Stimulated activated CD4-positive, alpha-beta T cell treated with anti-CD3 and anti-CD28 coated beads, Interleukin-4, amount 100 ng/mL, for 24 hours (primary cell): ENCODE data around the gene EED.
"Not testable (repeated sequence)": the region's sequence is repeated elsewhere in the genome, so short reads cannot be mapped to it uniquely, and the experiment has no call there.

Experiments used
- DNase-seq: peaks from one replicate; pipeline ENCODE4 v3.0.0-alpha.2; 2020

EED gene

DNA sequence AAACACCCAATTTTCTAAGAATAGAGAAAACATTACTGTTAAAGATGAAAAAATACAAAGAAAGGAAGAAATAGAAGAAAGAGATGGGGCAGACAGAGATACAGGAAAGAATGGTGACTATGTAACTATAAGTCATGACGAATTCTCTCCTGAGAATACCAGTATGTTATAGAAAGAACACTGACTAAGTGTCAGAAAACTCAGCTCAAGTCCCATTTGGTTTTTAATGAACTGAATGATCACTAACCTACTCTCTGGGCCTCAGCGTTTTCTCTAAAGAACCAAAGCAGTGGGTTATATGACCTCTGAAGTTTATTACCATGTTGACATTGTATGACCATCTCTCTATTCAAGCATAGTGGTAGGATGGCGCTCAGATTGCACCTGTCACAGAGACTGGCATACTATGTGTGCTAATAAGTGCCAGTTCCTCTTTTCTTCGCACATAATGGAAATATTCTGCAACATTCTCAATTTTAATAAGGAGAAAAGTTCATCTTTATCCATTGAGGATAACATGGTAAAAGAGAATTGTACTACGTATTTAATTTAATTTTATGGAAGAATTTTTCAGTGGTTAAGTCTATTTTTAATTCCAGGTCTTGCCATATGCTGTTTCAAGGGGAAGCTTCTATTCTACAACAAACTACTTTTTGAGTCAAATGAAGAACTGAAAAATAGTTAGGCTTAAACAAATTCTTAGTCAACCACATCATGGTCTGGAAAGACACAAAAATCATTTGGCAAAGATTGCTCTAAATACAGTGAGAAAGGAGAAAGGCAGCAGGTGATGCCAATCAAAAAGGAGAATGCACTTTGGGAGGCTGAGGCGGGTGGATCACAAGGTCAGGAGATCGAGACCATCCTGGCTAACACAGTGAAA lies 25.0 kb upstream of the EED start:
- DNase-seq, result peak; percentile 25

DNA sequence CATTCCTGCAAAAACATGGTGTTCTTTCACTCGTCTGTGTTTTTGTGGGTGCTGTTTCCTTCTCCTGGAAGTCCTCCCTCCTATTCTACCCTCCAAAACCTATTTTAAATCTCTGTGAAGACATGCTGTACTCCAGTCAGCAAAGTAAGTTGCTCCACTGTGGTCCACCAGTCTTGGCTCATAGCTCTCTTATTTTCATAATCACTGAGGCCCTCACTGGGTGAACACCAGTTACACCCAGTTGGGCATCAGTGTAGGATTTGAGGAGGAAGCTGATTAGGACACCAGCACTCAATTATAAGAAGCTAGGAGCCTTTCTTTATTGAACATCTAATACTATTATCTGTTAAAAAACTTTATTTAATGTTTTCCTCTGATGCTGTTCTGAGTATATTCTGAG lies 23.9 kb upstream of the EED start:
- no peak for DNase-seq

DNA sequence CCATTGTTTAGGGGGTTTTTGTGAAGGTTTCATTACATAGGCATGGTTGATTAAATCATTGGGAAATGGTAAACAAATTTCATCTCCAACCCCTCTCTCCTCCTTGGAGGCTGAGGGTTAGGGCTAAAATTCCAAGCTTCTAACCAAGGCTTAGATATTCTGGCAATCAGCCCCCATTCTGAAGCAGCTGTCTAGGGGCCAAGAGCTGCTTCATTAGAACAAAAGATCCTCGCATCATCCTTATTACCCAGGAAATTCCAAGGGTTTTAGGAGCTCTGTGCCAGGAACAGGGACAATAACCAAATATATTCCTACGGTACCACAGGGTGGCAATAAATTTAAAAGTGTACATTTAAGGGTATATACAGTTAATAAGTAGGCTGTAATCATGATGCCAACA lies 22.5 kb upstream of the EED start:
- no peak for DNase-seq

DNA sequence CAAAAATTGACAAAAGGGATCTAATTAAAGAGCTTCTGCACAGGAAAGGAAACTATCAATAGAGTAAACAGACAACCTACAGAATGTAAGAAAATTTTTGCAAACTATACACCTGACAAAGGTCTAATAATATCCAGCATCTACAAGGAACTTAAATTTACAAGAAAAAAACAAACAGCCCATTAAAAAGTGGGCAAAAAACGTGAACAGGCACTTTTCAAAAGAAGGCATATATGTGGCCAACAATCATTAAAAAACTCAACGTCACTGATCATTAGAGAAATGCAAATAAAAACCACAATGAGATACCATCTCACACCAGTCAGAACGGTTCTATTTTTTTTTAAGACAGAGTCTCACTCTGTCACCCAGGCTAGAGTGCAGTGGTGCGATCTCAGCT lies 20.0 kb upstream of the EED start:
- not testable (repeated sequence) for DNase-seq

DNA sequence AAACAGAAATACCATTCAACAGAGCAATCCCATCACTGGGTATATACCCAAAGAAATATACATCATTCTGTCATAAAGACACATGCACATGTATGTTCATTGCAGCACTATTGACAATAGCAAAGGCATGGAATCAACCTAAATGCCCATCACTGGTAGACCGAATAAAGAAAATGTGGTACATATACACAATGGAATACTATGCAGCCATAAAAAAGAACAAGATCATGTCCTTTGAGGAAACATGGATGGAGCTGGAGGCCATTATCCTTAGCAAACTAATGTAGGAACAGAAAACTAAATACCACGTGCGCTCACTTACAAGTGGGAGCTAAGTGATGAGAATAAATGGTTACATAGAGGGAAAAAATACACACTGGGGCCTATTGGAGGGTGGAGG lies 19.2 kb upstream of the EED start:
- DNase-seq, result not testable (repeated sequence)

DNA sequence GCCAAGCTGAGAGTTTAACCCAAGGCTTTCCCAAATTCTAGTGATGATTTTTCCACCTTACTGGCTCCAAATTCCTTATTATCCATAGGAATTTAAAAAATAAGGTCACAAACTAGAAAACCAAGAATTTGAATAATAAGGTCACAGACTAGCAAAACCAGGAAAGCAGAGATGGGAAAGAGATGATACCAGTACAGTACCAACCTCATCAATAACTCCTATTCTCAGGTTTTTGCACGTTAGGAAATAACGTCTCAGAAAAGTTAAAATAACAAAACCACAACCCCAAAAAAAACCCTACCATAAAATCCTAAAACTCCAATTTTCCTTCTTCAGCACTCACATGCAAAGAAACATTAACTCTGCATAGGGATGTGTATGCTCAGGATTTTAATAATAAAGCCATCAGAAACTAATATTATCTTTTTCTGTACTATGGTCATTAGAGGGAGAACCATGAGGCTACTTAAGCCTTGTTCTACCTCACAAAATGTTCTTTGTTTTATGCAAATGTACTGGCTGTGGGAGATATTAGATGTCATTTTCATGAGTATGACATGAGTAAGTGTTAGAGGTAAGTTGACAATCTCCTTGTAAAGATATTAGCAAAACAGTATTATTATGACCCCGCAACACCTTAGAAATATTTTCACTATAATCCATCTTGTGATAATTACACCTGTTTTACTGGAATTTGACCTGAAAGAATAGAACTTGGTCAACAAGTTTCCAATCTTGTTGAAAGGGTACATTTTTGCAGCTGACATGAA lies 16.1 kb upstream of the EED start:
- DNase-seq, result no peak

DNA sequence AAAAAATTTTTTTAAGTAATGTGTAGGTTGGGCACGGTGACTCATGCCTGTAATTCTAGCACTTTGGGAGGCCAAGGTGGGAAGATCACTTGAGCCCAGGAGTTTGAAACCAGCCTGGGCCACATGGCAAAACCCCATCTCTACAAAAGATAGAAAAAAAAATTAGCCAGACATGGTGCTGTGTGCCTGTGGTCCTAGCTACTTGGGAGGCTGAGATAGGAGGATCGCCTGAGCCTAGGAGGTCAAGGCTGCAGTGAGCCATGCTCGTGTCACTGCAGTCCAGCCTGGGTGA lies 15.6 kb upstream of the EED start:
- peak; percentile 71 for DNase-seq

DNA sequence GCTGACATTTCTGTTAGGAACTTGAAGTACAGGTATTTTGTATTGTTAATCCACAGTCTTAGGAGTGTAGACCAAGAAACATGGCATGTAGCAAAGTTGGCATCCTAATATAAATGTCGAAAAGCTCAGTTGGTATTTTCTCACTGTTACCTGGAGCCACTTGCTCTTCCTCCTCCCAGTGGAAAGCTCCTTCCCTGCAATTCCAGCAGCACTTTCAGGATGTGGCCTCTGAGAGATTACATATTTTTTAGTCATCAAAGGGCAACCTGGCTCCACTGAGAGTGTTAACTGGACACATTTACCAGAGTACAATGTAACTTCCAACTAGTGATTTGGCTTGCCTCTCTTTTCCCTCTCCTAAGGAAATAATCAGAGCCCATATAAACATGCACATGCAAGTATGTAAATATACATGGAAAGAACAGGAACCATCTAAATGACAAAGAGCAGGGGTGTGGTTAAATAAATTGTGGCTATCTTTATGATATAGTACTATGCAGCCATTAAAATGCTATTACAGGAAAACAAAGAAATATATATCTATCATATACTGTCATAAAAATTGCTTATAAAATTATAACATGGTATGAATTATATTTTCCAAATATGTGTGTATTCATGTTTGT lies 14.3 kb upstream of the EED start:
- DNase-seq, result no peak

DNA sequence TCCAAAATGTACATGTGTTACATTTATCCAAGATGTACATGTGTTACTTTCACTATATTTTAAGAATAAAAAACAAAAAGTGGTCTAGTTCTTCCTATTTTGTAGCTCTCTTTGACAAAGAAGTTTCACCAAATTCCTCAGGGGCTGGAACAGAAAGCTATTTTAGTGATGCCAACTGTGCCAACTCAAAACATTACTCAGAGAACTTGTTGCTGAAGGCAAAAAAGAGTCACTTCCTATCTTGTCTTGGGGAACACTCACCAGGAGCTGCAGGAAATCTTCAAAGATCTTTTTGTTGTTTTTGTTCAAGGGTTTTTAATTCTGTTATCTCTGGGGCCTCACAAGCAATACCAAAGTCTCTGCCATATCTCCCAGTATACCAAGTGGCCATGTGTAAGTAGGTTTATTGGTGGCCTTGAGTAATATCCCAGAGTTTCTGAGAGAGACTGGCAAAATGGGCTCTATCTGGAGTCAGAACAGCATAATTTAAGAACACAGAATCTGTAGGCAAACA lies 13.6 kb upstream of the EED start:
- no peak for DNase-seq

DNA sequence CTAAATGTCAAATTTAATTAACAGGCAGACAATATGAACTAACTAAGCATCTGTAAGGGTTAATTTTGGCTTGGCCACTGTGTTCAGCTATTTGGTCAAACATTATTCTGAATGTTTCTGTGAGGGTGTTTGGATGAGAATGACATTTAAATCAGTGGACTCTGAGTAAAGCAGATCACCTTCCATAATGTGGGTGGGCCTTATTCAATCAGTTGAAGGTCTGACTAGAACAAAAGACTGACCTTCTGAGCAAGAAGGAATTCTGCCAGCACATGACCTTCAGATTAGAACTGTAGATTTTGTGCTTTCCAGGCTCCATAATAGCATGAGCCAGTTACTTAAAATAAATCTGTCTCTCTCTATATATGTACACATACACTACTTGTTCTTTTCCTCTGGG lies 12.0 kb upstream of the EED start:
- no peak for DNase-seq

DNA sequence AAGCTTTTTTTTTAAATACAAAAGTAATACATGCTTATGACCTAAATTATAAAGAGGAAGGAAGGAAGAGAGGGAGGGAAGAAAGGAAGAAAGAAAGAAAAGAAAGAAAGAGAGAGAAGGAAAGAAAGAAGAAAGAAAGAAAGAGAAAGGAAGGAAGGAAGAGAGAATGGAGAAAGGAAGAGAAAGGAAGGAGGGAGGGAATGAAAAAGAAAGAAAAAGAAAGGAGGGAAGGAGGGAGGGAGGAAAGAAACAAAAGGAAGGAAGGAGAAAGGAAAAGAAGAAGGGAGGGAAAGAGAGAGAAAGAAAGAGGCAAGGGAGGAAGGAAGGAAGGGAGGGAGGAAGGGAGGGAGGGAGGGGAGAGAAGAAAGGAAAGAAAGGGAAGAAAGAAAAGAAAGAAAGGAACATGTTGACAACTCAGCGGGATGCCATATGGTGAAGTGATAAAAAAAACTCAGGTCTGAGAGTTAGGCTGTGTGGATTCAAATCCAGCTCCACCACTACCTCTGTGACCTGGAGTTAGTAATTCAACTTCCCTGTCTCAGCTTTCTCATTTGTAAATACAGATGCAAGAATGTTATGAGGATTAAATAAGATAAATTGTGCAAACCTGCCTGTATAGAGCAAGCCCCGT lies 9.6 kb upstream of the EED start:
- DNase-seq, result no peak

DNA sequence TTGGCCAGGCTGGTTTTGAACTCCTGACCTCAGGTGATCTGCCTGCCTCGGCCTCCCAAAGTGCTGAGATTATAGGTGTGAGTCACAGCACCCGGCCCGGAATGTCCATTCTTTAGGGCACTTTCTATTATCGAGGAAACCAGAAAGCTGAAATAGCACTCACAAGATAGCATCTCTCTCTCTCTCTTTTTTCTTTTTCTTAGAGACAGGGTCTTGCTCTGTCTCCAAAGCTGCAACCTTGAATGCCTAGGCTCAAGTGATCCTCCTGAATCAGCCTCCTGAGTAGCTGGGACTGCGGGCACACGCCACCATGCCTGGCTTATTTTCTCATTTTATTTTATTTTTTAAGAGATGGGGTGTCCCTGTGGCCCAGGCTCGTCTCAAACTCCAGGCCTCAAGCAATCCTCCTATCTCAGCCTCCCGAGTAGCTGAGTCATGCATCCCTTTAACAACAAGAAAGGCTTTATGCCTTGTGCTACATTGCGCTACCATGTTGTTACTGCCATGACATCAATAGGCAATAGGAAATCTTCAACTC lies 7.2 kb upstream of the EED start:
- no peak for DNase-seq

DNA sequence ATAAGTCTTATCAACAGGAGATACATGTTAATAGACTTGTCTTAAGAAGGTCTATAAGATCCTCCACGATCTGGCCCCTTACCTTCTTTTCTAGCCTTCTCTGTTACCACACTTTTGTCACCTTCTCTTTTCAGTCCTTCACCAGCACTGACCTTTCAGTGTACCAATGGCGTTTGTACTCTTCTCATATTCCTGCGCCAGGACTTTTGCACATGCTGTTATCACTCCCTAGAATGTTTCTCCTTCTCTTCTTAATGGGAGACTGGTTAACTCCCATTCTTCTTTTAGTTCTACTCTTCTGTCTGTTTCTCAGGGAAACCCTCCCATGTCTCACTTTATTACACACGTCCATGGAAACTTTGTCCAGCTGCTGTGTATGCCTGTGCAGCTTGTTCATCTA lies 4.4 kb upstream of the EED start:
- no peak for DNase-seq

DNA sequence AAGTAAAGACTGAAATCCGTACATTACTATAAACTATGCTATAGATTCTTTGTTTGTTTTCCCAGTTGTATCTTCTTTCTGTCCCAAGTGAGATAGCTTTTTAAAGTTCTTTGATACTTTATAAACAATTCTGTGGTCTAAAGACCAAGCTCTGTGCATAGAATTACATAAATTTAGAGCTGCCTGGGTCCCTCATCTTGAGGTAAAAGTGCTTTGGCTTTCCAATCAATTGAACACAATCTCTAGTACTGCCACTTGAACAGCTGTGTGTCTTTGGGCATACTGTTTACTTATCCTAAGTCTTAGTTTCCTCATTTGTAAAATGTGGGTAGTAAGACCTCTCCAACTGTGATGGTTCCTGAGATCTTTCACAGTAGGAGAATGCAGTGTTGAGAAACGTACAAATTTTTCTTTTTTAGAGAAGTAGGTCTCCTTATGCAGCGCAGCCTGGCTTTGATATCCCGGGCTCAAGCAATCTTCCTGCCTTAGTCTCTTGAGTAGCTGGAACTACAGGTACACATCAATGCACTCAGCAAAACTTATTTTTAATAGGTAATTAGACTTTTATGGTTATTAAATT lies 2.5 kb upstream of the EED start:
- no peak for DNase-seq

DNA sequence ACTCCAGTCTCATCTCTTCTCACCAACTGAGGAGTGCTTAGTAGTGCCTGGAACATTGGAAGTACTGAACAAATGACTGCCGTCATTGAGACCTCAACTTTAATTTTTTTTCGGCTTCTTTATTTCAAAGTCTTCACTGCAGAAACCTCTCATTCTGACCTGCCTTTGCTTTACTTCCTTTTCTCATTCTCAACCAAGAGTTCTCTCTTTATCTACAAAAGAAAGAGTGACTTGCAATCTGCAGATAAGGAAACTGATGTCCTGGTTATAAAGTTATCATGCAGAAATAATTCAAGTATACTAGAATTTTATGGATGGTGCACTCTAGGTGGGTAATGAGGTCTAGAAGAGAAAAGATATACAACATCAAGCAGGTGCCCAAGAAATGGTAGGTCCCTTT lies 1.2 kb upstream of the EED start:
- DNase-seq, result no peak

DNA sequence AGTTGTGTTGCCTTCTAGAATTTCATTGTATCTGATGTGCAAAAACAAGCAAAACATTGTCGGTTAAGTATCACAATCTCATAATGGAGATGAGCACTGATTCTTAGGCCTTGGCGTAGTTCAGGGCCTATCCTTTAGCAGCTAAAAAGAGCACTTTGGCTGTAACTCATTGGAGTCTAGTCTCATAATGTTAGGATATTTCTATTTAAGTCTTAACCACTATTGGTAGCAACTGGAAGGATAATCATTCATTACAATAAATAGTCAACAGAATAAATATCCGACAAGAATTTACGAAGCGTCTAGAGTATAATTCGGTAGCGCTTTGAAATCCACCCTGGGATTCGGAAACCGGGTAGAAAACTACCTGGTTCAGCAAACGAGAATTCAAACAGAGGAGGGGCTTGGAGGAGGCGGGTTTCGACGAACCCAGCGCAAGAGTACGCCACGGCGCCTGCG lies 461 bp upstream of the EED start:
- DNase-seq, result peak; percentile 91

DNA sequence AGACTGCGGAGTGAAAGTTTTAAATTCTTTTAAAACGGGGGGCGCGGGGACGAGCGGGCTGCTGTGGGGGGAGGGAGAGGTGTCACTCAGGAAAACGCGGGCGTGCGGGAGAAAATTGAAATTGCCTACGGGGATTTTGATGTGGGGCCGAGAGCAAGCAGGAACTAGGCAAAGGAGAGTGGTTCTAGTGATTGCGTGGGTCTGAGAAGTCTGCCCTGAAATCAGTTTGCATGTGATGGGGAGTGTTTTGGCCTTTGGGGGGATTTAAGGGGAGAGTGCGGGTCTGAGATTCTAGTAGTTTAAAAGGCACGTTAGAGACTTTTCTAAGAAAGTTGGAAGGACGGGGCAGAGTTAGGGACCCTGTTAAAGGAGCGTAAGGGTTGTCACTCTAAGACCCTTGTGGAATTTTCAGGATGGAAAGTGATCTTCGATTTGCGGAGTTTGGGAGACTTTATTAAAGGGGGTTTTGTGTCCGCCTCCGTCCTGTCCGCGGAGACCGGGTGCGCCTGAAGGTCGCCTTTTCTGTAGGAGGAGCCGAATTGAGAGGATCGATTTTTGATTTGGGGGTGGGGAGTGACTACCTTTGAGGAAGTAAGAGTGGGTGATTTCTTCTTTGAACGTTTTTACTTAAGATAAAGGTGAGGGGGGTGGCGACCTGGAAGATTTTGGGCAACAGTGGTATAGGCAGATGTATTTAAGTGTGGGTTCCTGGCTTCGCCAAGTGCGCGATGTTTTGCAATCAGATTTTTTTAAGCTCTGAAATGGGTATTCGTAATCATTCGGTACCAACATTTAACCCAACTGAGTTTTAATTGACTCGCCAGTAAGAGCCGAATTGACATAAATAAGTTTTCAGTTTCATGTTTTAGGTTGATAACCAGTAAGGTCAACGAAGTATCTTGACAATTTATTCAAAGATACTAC lies 1.1 kb downstream of the EED start:
- peak; percentile 44 for DNase-seq

DNA sequence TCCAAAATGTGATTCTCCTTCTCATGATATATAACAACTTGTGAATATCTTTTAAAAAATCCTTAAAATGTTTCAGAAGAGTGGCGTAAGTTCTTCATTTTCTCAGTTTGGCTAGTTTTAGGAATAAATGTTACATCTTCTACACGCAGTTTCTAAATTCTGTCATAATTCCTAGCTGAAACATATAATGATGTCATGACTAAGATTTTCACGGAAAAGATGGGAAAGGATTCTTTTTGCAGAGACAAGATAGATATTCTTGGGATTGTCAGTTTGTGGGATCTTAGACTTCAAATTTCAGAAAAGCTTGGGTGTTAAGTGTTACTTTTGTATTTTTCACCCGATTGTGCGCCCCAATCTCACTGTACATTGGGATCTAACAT lies 1.7 kb downstream of the EED start:
- DNase-seq, result no peak

DNA sequence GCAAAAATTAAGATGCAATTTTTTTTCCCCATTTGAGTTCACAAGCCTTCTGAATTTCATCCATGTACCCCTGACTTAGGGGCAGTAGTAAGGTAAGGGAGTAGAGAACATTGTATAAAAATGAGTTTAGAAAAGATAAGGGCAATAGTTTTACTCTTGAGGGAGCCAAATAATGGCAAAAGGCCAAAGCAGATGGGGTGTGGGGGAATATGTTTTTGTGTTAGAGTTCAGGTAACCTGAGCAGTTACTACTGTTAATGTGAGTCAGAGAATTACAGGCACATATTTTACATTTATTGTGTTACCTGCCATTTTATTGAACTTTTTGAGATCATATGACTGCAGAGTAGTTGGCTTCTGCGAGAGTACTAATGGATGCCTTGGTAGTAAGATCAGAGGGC lies 3.1 kb downstream of the EED start:
- no peak for DNase-seq

DNA sequence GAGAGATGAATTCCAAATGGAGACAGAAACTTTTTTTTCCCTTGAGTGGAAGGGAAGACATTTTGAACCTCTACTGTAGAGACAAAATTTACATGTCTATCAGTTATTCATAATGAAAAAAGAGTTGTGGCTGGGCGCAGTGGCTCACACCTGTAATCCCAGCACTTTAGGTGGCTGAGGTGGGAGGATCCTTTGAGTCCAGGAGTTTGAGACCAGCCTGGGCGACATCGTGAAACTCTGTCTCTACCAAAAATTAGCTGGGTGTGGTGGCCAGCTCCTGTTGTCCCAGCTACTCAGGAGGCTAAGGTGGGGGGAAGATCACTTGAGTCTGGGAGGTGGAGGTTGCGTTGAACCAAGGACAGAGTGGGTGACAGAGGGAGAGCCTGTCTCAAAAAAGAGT lies 4.1 kb downstream of the EED start:
- peak; percentile 30 for DNase-seq

DNA sequence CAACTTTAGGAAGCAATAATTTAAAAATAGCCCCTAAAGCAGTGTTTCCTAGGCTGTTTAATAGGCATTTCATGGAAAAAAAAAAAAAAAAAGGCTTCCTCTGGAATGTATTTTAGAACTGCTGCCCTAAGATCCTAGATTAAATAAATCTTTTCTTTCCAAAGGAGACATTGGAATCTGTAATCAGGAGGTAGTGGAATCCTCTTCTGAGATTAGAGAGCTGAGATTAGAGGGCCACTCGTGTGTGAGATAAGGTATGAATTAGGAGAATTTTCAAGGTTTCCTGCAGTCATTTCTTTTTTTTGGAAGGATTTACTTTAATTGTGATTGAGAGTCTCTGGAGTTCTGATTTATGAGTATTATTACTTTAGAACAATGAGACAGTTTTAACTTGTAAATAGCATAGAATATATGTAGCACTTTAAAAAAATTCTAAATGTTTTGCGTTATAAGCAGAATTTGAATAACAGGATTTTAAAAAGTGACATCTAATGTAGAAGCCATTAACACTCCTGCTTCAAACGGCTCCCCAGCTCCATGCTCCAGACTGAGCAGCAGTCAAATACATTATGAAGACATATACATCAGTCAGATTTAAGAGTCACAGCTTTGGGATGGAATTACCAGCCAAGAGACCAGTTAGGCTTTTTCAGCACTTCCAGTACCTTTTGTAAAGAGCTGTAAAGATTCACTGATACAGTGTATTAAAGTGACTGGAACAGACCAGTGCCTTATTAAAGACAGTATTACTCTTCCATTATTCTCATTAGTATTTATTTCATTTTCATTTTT lies 5.0 kb downstream of the EED start:
- no peak for DNase-seq
